ENCODE measurements around the gene KRTAP20-4.

Gene KRTAP20-4

GRCh38 chr21:30668776-30669175, 48.3 kb downstream of the KRTAP20-4 start:
- DNase-seq, result no peak

Data from activated T-cell treated with anti-CD3 and anti-CD28 coated beads for 4 hours (primary cell).